HCT116 (cell line): Measurements from ENCODE around the gene NPM3. TPM values are rescaled to one million over a fixed set of nuclear protein-coding genes. Genes with fewer than 3 reads are reported as not detected.

Source experiments
- ATAC-seq: fragments of 200-7000 bp; cut with Tn5 transposase; 2 replicates; pipeline ENCODE4 v1.9.1; 2020; ENCODE audit warnings: mild to moderate bottlenecking, moderate library complexity
- BruUV-seq: library from RNA; stranded (reverse); fragments of 400-500 nt; replicated peaks from 2 replicates; lab custom pipeline; 2021; lab: Mats Ljungman, UMichigan
- CTCF ChIA-PET: fragments of 300-600 bp; sonication (Branson Sonifier 250); formaldehyde crosslinking; loops from one replicate; lab custom pipeline; 2021; ENCODE audit warnings: antibody characterized with exemption; lab: Charles Lee
- POLR2A ChIA-PET: fragments of 300-600, 350-600 bp; sonication (Branson Sonifier 250); formaldehyde crosslinking; loops from one replicate; lab custom pipeline; 2021; ENCODE audit warnings: antibody characterized with exemption; lab: Charles Lee
- RAD21 ChIA-PET, 2 experiments: fragments of 300-600 bp; sonication (Branson Sonifier 250); formaldehyde crosslinking; loops; one replicate each; lab custom pipeline; 2023; ENCODE audit warnings: low total read pairs in 2 of 2; ENCODE audit not compliant: uncharacterized antibody in 2 of 2, unreplicated experiment in 2 of 2, low non-redundant PET in 1 of 2; lab: Charles Lee
- DNase-seq: peaks from one replicate; pipeline ENCODE4 v3.0.0-alpha.2; 2010; ENCODE audit warnings: low read depth, low spot score
- H2AFZ ChIP-seq: fragments of 200-600 bp; shearing (Covaris generic), sonication (generic); 2 replicates; pipeline ENCODE4 v1.6.1; 2017; ENCODE audit warnings: low read depth, mixed run types, mixed read lengths, antibody characterized with exemption, low read length; ENCODE audit not compliant: poor library complexity, severe bottlenecking
- H3K27ac ChIP-seq: 2 replicates; pipeline ENCODE4 v1.5.1; 2012; ENCODE audit warnings: low read depth, low read length
- H3K27me3 ChIP-seq: fragments of 200-600 bp; sonication (generic); 2 replicates; pipeline ENCODE4 v1.6.1; 2016; ENCODE audit warnings: mixed run types, low read length, mixed read lengths; ENCODE audit not compliant: insufficient read depth
- H3K36me3 ChIP-seq, 2 experiments: fragments of 200-500 bp in 1 of 2; fragments of 200-600 bp in 1 of 2; sonication (Bioruptor generic) in 1 of 2; sonication (generic) in 1 of 2; 2 replicates each; pipeline versions ENCODE4 v1.5.1 to v1.6.1; 2014 to 2016; ENCODE audit warnings: low read length in 2 of 2, inconsistent platforms in 1 of 2, mixed read lengths in 1 of 2, mixed run types in 1 of 2; ENCODE audit not compliant: insufficient read depth in 2 of 2, control insufficient read depth in 1 of 2
- H3K4me1 ChIP-seq, 2 experiments: fragments of 200-600 bp in 1 of 2; sonication (generic) in 1 of 2; 2 replicates each; pipeline versions ENCODE4 v1.5.1 to v1.6.1; 2012 to 2017; ENCODE audit warnings: low read length in 2 of 2, inconsistent platforms in 1 of 2, mild to moderate bottlenecking in 1 of 2, mixed read lengths in 1 of 2, mixed run types in 1 of 2, moderate library complexity in 1 of 2; ENCODE audit not compliant: insufficient read depth in 2 of 2, control insufficient read depth in 1 of 2
- H3K4me2 ChIP-seq: fragments of 200-600 bp; sonication (generic); 2 replicates; pipeline ENCODE4 v1.6.1; 2017; ENCODE audit warnings: mixed run types, low read length, mixed read lengths
- H3K4me3 ChIP-seq, 2 experiments: fragments of 200-600 bp in 1 of 2; sonication (generic) in 1 of 2; replicated peaks in 1 of 2; 2 replicates each; pipeline ENCODE4 v1.5.1; 2011 to 2016; ENCODE audit warnings: low read length in 2 of 2, control low read depth in 1 of 2, low read depth in 1 of 2, mild to moderate bottlenecking in 1 of 2, mixed read lengths in 1 of 2, mixed run types in 1 of 2
- H3K79me2 ChIP-seq: fragments of 200-600 bp; sonication (generic); 2 replicates; pipeline ENCODE4 v1.6.1; 2017; ENCODE audit warnings: mild to moderate bottlenecking, mixed run types, low read length, moderate library complexity, mixed read lengths; ENCODE audit not compliant: insufficient read depth
- H3K9ac ChIP-seq: fragments of 200-600 bp; sonication (generic); 2 replicates; pipeline ENCODE4 v1.6.1; 2016; ENCODE audit warnings: low read length, mixed read lengths
- H3K9me2 ChIP-seq: fragments of 200-600 bp; sonication (generic), shearing (Covaris generic); 2 replicates; pipeline ENCODE4 v1.6.1; 2017; ENCODE audit warnings: mixed run types, mild to moderate bottlenecking, moderate library complexity; ENCODE audit not compliant: insufficient read depth
- H3K9me3 ChIP-seq, 2 experiments: fragments of 200-500 bp in 1 of 2; fragments of 200-600 bp in 1 of 2; sonication (Bioruptor generic) in 1 of 2; sonication (generic) in 1 of 2; 2 replicates each; pipeline ENCODE4 v1.6.1; 2014 to 2017; ENCODE audit warnings: low read length in 2 of 2, mixed read lengths in 2 of 2, inconsistent platforms in 1 of 2, low read depth in 1 of 2, mild to moderate bottlenecking in 1 of 2, mixed run types in 1 of 2, moderate library complexity in 1 of 2; ENCODE audit not compliant: control insufficient read depth in 1 of 2, insufficient read depth in 1 of 2
- H4K20me1 ChIP-seq: fragments of 200-600 bp; sonication (generic), shearing (Covaris generic); 2 replicates; pipeline ENCODE4 v1.6.1; 2017; ENCODE audit warnings: mixed run types, mild to moderate bottlenecking, moderate library complexity; ENCODE audit not compliant: insufficient read depth
- ATF3 ChIP-seq: IDR thresholded peaks from 2 replicates; pipeline ENCODE4 v1.6.1; 2012
- CBX3 ChIP-seq: IDR thresholded peaks from 2 replicates; pipeline ENCODE4 v1.6.1; 2012; ENCODE audit warnings: low read depth
- CEBPB ChIP-seq: IDR thresholded peaks from 2 replicates; pipeline ENCODE4 v1.6.1; 2012; ENCODE audit warnings: low read depth
- EGR1 ChIP-seq: IDR thresholded peaks from 2 replicates; pipeline ENCODE4 v1.6.1; 2012; ENCODE audit warnings: low read depth
- ELF1 ChIP-seq: IDR thresholded peaks from 2 replicates; pipeline ENCODE4 v1.6.1; 2012; ENCODE audit warnings: low read depth, borderline replicate concordance
- EZH2phosphoT487 ChIP-seq: fragments of 200-600 bp; IDR thresholded peaks from 2 replicates; pipeline ENCODE4 v1.6.1; 2018; ENCODE audit warnings: antibody characterized with exemption, borderline replicate concordance
- MAX ChIP-seq: IDR thresholded peaks from 2 replicates; pipeline ENCODE4 v1.6.1; 2012
- POLR2AphosphoS5 ChIP-seq: IDR thresholded peaks from 2 replicates; pipeline ENCODE4 v1.6.1; 2011; ENCODE audit warnings: mild to moderate bottlenecking, low read depth, low read length, moderate library complexity
- SIN3A ChIP-seq: IDR thresholded peaks from 2 replicates; pipeline ENCODE4 v1.6.1; 2012; ENCODE audit warnings: low read depth
- SP1 ChIP-seq: IDR thresholded peaks from 2 replicates; pipeline ENCODE4 v1.6.1; 2012; ENCODE audit warnings: low read depth
- TCF7L2 ChIP-seq: IDR thresholded peaks from 2 replicates; pipeline ENCODE4 v1.7.0; 2011; ENCODE audit warnings: borderline replicate concordance, inconsistent platforms; ENCODE audit not compliant: insufficient read depth, insufficient read length; ENCODE audit errors: extremely low read depth
- YY1 ChIP-seq: IDR thresholded peaks from 2 replicates; pipeline ENCODE4 v1.6.1; 2011; ENCODE audit warnings: low read length, low read depth, moderate library complexity, mild to moderate bottlenecking; ENCODE audit not compliant: insufficient replicate concordance; ENCODE audit errors: extremely low read depth
- ZNF274 ChIP-seq: fragments of 200-500 bp; sonication (Bioruptor generic); IDR thresholded peaks from 2 replicates; pipeline ENCODE4 v1.6.1; 2014; ENCODE audit warnings: mild to moderate bottlenecking, low read depth, low read length, inconsistent platforms
- intact Hi-C: fragments of 100-400 bp; cut with micrococcal nuclease; formaldehyde crosslinking; loops from 2 replicates; pipeline ENCODE4 v1.10.0; 2022
- total RNA-seq: library from RNA; stranded (reverse); gene quantifications from one replicate; pipeline ENCODE4 v1.2.1, GENCODE V29; 2021; ENCODE audit not compliant: unreplicated experiment
- TF ChIP-seq, protein P1 (sequence below): IDR thresholded peaks from 2 replicates; pipeline ENCODE4 v1.6.1; 2011; ENCODE audit warnings: mild to moderate bottlenecking, low read length, moderate library complexity; ENCODE audit not compliant: insufficient replicate concordance; ENCODE audit errors: extremely low read depth
- TF ChIP-seq, protein P2 (sequence below): IDR thresholded peaks from 2 replicates; pipeline ENCODE4 v1.6.1; 2012; ENCODE audit warnings: low read depth
- TF ChIP-seq, protein P3 (sequence below), 3 experiments: fragments of 200-600 bp in 1 of 3; sonication (generic) in 1 of 3; IDR thresholded peaks in 2 of 3; conservative IDR thresholded peaks in 1 of 3; 2 replicates each; pipeline ENCODE4 v1.5.1; 2012 to 2017; ENCODE audit warnings: low read depth in 2 of 3, low read length in 2 of 3, antibody characterized with exemption in 1 of 3, borderline replicate concordance in 1 of 3, control low read depth in 1 of 3, mild to moderate bottlenecking in 1 of 3, mixed read lengths in 1 of 3, mixed run types in 1 of 3, moderate library complexity in 1 of 3; ENCODE audit not compliant: insufficient read depth in 1 of 3

Gene NPM3
- total RNA-seq, 1 experiment from 2014 or later = 267 TPM

DNA sequence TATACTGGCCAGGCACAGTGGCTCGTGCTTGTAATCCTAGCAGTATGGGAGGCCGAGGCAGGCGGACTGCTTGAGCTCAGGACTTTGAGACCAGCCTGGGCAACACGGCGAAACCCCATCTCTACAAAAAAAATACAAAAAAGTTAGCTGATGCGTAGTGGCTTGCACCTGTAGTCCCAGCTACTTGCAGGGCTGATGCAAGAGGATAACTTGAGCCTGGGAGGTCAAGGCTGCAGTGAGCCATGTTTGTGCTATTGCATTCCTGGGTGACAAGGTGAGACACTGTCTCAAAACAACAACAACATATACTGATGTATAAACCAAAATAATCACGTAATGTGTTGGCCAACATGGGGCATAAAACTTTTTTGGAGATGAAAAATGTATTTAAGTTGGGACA lies 6.4 kb upstream of the NPM3 start:
- ChIA-PET RAD21 (no interaction called here), CTCF (interaction anchor here (0.7 to 0.9 kb wide), 2 partner anchors 9 to 317 kb away, joined by 3 to 4 read pairs; no protein-coding TSS in a partner anchor), POLR2A (no interaction called here)
- intact Hi-C loops = no loop called here
- peaks cover 0 to 1% of the 10 kb centered on the region in 2 experiments; a peak in 1 of 4 replicates for H3K4me1 ChIP-seq
- no peak for DNase-seq
- H3K9me3 ChIP-seq = no peaks in the 10 kb centered on the region
- H2AFZ ChIP-seq = no peak overlapping the region
- no peaks in the 10 kb centered on the region for H3K9me2 ChIP-seq
- no peaks in the 10 kb centered on the region for H3K27me3 ChIP-seq
- H3K27ac ChIP-seq = no peak overlapping the region
- no peak overlapping the region for H3K4me3 ChIP-seq
- H3K9ac ChIP-seq = no peak overlapping the region
- no peak for ATAC-seq
- TF ChIP-seq TCF7L2 (no peak), SIN3A (no peak), POLR2AphosphoS5 (no peak), EZH2phosphoT487 (no peak), SP1 (no peak), CBX3 (no peak), YY1 (no peak), ZNF274 (no peak), EGR1 (no peak), MAX (no peak), ELF1 (no peak), CEBPB (no peak), ATF3 (no peak)
- TF ChIP-seq, protein P1, sequence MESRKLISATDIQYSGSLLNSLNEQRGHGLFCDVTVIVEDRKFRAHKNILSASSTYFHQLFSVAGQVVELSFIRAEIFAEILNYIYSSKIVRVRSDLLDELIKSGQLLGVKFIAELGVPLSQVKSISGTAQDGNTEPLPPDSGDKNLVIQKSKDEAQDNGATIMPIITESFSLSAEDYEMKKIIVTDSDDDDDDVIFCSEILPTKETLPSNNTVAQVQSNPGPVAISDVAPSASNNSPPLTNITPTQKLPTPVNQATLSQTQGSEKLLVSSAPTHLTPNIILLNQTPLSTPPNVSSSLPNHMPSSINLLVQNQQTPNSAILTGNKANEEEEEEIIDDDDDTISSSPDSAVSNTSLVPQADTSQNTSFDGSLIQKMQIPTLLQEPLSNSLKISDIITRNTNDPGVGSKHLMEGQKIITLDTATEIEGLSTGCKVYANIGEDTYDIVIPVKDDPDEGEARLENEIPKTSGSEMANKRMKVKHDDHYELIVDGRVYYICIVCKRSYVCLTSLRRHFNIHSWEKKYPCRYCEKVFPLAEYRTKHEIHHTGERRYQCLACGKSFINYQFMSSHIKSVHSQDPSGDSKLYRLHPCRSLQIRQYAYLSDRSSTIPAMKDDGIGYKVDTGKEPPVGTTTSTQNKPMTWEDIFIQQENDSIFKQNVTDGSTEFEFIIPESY = no peak
- TF ChIP-seq, protein P2, sequence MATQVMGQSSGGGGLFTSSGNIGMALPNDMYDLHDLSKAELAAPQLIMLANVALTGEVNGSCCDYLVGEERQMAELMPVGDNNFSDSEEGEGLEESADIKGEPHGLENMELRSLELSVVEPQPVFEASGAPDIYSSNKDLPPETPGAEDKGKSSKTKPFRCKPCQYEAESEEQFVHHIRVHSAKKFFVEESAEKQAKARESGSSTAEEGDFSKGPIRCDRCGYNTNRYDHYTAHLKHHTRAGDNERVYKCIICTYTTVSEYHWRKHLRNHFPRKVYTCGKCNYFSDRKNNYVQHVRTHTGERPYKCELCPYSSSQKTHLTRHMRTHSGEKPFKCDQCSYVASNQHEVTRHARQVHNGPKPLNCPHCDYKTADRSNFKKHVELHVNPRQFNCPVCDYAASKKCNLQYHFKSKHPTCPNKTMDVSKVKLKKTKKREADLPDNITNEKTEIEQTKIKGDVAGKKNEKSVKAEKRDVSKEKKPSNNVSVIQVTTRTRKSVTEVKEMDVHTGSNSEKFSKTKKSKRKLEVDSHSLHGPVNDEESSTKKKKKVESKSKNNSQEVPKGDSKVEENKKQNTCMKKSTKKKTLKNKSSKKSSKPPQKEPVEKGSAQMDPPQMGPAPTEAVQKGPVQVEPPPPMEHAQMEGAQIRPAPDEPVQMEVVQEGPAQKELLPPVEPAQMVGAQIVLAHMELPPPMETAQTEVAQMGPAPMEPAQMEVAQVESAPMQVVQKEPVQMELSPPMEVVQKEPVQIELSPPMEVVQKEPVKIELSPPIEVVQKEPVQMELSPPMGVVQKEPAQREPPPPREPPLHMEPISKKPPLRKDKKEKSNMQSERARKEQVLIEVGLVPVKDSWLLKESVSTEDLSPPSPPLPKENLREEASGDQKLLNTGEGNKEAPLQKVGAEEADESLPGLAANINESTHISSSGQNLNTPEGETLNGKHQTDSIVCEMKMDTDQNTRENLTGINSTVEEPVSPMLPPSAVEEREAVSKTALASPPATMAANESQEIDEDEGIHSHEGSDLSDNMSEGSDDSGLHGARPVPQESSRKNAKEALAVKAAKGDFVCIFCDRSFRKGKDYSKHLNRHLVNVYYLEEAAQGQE = no peak
- TF ChIP-seq, protein P3, sequence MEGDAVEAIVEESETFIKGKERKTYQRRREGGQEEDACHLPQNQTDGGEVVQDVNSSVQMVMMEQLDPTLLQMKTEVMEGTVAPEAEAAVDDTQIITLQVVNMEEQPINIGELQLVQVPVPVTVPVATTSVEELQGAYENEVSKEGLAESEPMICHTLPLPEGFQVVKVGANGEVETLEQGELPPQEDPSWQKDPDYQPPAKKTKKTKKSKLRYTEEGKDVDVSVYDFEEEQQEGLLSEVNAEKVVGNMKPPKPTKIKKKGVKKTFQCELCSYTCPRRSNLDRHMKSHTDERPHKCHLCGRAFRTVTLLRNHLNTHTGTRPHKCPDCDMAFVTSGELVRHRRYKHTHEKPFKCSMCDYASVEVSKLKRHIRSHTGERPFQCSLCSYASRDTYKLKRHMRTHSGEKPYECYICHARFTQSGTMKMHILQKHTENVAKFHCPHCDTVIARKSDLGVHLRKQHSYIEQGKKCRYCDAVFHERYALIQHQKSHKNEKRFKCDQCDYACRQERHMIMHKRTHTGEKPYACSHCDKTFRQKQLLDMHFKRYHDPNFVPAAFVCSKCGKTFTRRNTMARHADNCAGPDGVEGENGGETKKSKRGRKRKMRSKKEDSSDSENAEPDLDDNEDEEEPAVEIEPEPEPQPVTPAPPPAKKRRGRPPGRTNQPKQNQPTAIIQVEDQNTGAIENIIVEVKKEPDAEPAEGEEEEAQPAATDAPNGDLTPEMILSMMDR (IDR thresholded peaks at IDR 0.05 in 2 of 3, conservative IDR thresholded peaks at IDR 0.05 in 1 of 3; ENCODE audit: borderline replicate concordance in 1 of 3, insufficient read depth in 1 of 3, low read depth in 2 of 3, low read length in 2 of 3) = no peak
- H3K4me2 ChIP-seq = no peak overlapping the region
- peaks cover 40% of the 10 kb centered on the region for H3K79me2 ChIP-seq
- H3K36me3 ChIP-seq = peaks cover 57 to 74% of the 10 kb centered on the region in 2 experiments
- H4K20me1 ChIP-seq = 0 out of 2 replicates have a peak, but pooled peaks cover 4% of the 10 kb centered on the region
- BruUV-seq = no TSS peak
